ENCODE measurements around the gene DNM2.
"Not testable (repeated sequence)": the region's sequence is repeated elsewhere in the genome, so short reads cannot be mapped to it uniquely, and the experiment has no call there.

Gene DNM2

GRCh38 chr19:10752913-10753704, 35.2 kb downstream of the DNM2 start:
- DNase-seq (ENCODE audit: low read depth): no peak

- no peak for DNase-seq (ENCODE audit: low read depth)
Observed at GRCh38 chr19:10756371-10756770, 38.5 kb downstream of the DNM2 start.

GRCh38 chr19:10756791-10757190, 38.9 kb downstream of the DNM2 start:
- DNase-seq (ENCODE audit: low read depth): no peak

GRCh38 chr19:10758050-10758449, 40.2 kb downstream of the DNM2 start:
- DNase-seq (ENCODE audit: low read depth): not testable (repeated sequence)

- no peak for DNase-seq (ENCODE audit: low read depth)
Observed at GRCh38 chr19:10758978-10759377, 41.1 kb downstream of the DNM2 start.

GRCh38 chr19:10760273-10760944, 42.5 kb downstream of the DNM2 start:
- DNase-seq (ENCODE audit: low read depth): no peak

- DNase-seq (ENCODE audit: low read depth): no peak
Observed at GRCh38 chr19:10761443-10762250, 43.8 kb downstream of the DNM2 start.

GRCh38 chr19:10762656-10763055, 44.8 kb downstream of the DNM2 start:
- DNase-seq (ENCODE audit: low read depth): no peak

- no peak for DNase-seq (ENCODE audit: low read depth)
Observed at GRCh38 chr19:10763411-10763810, 45.5 kb downstream of the DNM2 start.

GRCh38 chr19:10763828-10764339, 46.0 kb downstream of the DNM2 start:
- DNase-seq (ENCODE audit: low read depth): no peak

- no peak for DNase-seq (ENCODE audit: low read depth)
Observed at GRCh38 chr19:10764340-10764894, 46.5 kb downstream of the DNM2 start.

- DNase-seq (ENCODE audit: low read depth): no peak
Observed at GRCh38 chr19:10766049-10766623, 48.3 kb downstream of the DNM2 start.

GRCh38 chr19:10766671-10767201, 48.9 kb downstream of the DNM2 start:
- DNase-seq (ENCODE audit: low read depth): no peak

- DNase-seq (ENCODE audit: low read depth): no peak
Observed at GRCh38 chr19:10767726-10768125, 49.8 kb downstream of the DNM2 start.

- no peak for DNase-seq (ENCODE audit: low read depth)
Observed at GRCh38 chr19:10768369-10768768, 50.5 kb downstream of the DNM2 start.

GRCh38 chr19:10768936-10769335, 51.1 kb downstream of the DNM2 start:
- no peak for DNase-seq (ENCODE audit: low read depth)

- no peak for DNase-seq (ENCODE audit: low read depth)
Observed at GRCh38 chr19:10769533-10770491, 51.9 kb downstream of the DNM2 start.

GRCh38 chr19:10773969-10774368, 56.1 kb downstream of the DNM2 start:
- DNase-seq (ENCODE audit: low read depth): no peak

- no peak for DNase-seq (ENCODE audit: low read depth)
Observed at GRCh38 chr19:10774893-10775292, 57.0 kb downstream of the DNM2 start.

GRCh38 chr19:10776900-10777650, 59.2 kb downstream of the DNM2 start:
- DNase-seq (ENCODE audit: low read depth): no peak

All from stimulated activated CD8-positive, alpha-beta memory T cell treated with anti-CD3 and anti-CD28 coated beads, Interleukin-4, amount 100 ng/mL, for 24 hours (primary cell).